Hindlimb muscle (tissue), 1 donor: ENCODE measurements around the gene PDZD4. TPM values are rescaled to one million over a fixed set of nuclear protein-coding genes. Genes with fewer than 3 reads are reported as not detected.

Experiments
- DNase-seq: peaks from one replicate; pipeline ENCODE4 v3.0.0-alpha.2; 2013
- polyA plus RNA-seq: library from polyadenylated mRNA; unstranded; fragments of 120-200 nt; gene quantifications from one replicate; pipeline ENCODE4 v1.2.1, GENCODE V29; 2013; ENCODE audit not compliant: insufficient read length

PDZD4 gene
- polyA plus RNA-seq, 1 donor: 2.4 TPM

DNA sequence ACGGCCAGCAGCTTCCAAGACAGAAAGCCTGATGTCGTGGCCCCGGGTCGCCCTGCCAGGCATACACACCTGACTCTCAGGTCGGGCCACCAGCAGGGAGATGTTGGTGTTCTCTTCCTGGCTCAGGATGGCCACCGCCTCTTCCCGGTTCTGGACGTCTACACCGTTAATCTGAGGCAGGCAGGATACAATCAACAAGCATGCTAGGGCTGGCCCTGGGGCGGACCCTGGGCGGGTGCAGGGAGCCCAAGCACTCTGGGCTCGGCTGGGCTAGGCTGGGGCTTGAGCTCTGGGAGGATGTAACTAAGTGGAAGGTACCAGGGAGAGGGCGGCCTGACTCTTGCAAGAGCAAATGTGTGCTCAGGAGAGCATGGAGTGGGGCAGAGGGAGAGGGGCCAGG is 24.9 kb downstream of the PDZD4 start:
- DNase-seq: no peak

DNA sequence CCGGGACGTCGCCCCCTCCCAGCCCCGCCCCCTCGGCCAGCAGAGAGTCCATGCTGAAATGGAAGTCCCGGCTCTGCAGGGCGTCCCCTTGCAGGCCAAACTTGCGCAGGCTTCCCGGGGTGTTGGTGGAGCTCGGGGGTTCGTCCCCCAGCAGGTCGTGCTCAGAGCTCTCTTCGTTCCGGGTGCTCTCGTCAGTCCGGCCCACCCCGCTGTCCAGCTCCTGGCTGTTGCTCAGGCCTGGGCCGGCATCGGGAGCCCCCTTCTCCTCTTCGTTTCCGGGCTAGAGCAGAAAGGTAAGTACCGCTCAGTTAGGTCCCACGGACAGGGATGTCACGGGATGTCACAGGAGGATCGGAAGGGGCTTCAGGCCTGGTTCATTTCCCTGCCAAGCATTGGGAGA is 25.7 kb downstream of the PDZD4 start:
- no peak for DNase-seq

DNA sequence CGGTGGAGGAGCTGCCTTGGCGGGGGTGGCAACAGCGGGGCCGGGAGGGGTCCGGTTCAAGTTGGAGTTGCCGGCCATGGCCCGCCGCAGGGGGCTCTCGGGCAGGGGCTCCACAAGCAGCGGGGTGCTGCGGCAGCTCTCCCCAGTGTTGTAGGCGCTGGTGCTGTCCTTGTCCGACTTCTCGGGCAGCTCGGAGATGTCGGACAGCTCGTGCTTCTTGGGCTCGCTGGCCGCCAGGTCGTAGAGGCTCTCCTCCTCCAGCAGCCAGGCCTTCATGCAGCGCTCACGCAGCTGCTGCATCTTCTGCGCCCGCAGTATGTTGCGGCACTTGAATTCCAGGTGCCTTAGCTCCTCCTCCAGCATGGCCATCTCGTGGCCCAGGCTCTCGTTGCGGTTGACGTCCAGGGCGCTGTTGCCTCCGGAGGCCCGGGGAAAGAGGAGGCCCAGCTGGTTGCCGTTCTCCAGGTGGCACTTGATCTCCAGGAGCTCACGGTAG is 26.2 kb downstream of the PDZD4 start:
- DNase-seq: no peak

DNA sequence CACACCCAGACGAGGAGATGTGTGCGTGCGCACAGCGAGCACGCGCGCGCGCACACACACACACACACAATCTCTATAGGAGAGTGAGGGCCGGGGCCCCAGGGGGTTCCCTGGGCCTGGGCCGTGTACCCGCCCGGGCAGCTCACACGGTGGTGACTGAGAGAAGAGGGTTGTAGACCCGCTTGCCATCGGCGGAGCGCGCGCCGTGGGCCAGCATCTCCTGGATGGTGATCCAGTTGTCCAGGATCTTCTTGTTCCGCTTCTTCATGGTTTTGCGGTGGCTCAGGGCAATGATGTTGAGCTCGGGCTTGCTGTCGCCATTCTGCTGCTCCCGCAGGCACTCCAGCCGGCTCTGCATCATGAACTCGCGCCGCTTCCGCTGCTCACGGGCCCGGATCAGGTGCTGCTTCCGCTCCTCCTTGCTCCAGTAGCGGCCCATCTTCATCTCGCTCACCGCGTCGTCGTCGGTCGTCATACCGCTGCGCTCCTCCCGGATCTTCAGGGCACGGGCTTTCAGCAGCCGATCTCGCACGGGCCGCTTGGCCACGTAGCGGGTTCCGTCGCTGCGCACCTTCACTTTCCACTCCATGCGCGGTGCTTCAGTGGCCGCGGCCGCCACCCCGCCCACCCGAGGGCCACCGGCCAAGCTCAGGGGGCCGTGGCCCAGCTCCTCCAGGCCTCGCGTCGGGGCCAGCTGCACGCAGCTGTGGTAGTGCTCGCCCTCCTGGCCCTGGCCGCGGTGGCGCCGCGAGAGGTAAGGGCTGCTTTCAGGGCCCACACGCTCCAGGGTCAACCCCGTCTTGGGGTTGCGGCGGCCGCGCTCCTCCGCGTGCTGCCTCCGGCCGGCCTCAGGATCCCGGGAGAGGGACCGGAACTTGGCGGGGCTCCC is 26.9 kb downstream of the PDZD4 start:
- no peak for DNase-seq

DNA sequence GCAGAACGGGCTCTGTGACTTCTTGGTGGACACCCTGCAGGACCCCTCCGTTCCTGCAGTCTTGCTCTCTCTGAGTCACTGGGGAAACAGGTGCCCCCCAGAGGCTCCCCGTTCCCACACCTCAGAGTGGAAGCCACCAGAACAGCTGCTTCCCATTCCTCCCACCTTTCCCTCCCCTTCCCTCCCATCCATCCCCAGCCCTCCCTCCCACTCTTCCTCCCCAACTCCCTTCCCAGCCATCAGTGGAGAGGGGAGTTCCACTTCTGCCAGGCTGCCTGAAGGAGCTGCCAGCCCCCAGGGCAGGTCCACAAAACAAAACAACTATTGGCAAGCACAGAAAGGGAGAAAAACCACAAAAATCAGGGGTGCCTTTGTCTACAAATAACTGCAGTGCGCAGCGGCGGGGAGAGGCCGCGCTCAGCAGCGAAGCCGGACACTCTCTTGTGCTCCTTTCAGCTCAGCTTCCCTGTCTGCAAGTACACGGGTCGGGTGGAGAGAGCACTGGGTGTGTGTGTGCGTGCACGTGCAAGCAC is 27.8 kb downstream of the PDZD4 start:
- DNase-seq: no peak

DNA sequence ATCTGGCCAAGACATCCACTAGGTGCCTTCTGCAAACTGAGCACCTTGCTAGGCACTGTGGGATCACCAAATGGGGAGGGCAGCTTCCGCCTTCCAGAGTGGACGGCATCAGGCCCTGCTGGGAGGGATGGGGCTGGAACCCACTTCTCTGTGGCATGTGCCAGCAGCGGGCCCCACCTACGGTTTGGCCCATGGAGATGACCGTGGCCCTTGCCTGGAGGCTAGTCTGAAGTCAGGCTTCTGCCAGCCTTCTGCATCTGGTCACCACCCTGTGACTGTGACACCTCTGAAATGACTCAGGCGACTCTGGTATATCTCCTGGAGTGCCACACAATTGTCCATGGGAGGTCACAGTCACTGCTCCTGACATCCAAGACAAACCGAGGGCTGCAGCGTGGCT is 28.7 kb downstream of the PDZD4 start:
- DNase-seq: no peak

DNA sequence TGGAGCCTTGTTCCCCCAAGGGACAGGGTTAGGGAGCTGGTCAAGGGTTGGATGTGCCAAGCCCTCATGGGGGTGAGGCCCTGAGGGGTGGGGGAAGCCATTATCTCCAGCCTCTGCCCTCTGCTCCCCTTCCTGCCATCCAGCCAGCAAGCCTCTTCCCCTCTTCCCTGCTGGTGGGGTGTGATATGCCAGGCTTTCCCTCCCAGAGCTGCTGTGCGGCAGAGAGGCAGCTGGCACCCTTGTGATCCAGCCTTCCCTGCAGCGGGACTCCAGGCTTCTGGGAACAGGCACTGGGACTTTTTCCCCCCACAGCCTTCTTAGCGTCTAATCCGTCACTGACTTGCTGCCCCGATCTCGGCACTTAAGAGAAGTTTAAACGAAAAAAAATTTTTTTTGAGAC is 29.6 kb downstream of the PDZD4 start:
- DNase-seq: no peak

DNA sequence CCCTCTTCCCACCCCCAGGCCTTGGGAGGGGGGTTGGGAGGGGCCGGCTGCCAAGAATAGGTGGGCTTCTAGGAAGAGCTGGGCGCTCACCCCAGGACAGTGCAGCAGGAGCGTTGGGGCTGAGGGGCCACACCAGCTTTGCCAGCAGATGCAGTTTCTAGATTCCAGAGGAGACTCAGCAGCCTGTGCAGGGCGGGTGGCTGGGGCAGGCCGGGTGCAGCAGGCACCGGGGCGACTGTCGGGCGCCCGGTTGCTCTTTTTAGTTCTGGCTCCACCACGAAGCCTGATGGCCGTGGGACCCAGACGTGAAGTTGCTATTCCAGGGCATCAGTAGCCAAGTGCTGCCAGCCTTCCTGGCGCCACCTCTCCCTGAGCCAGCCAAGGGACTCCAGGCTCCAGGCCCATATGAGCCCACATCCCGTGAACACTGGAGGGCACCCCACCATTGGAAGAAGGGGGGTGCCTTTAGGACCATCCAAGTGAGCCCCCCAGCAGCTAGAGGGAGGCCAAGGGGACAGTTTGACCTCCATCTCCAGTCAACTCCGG is 30.1 kb downstream of the PDZD4 start:
- DNase-seq: no peak

DNA sequence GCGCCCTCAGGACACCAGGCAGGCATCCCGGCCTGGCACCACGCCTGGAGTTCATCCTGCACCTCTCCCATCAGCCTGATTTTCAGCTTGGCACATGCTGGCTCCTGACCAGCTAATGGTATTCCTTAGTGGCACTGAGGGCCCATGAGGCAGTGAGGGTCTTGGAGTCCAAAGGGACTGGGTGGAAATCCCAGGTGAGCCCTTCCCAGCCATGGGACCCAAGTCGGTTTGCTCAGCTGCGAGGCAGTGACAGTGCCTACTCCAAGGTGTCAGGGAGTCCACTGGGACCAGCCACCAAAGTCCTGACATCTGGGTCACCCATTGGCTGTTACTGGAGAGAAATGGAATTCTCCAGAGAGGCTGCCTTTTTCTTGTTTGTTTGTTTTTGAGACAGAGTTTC is 31.0 kb downstream of the PDZD4 start:
- DNase-seq: no peak

DNA sequence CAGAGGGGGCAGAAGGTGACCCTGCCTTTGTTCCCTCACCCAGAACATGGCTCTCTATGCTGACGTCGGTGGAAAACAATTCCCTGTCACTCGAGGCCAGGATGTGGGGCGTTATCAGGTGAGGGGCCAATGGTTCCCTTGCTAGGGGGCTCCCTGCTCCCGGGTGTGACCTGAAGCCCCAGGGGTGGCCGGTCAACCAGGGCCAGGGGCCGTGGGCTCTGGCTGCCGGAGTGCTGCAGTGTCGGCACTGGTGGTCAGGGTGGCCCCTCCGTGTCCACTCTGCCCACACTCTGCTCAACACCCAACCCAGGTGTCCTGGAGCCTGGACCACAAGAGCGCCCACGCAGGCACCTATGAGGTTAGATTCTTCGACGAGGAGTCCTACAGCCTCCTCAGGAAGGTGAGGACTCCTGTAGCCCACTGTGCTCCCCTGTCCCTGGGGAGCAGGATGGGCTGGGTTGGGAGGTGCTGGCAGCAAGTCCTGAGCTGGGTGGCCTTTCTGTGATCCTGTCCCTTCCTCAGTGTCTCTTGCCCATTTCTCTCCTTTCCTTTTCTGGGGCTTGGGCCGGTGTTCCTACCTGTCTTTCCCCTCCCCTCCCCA is 32.8 kb downstream of the PDZD4 start:
- no peak for DNase-seq

DNA sequence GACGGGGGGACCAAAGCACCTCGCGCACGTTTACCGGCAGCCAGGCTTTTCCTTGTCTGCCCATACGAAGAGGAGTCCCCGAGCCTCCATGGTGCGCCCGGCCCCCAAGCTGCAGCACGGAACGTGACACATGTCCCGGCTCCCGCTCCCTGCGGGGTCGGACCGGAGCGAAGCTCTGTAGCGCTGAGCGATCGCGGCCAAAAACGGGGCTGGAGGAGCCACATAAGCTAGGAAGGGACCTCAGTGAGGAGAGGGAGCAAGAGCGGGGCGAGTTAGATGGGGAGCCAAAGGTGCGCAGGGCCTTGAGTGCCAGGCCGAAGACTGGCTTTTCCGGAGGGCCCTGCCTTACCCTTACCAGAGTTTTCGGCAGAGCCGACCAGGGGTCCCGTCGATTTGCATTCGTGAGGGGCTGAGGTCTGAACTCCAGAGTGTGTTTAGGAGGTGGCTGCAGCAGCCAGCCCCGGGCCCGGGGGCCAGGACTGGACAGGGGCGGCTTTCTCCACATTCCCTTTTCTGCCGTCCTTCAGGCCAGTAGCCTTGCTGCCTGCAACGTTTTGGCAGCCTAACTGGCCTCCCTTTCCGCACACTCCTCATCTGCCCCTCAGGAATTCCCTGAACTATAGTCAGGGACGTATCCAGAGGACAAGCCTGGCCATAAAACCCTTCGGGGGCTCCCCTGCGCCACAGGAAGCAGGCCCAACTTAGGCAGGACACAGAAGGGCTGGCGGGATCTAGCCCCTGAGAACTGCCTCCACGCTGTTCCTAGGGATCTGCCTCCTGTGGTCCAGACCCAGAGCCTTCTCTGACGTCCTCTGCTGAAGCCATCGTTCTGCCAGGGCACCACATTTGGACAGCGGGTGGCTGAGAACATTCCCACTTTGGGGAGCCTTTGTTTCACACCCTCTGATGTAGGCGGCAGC is 35.2 kb downstream of the PDZD4 start:
- no peak for DNase-seq

DNA sequence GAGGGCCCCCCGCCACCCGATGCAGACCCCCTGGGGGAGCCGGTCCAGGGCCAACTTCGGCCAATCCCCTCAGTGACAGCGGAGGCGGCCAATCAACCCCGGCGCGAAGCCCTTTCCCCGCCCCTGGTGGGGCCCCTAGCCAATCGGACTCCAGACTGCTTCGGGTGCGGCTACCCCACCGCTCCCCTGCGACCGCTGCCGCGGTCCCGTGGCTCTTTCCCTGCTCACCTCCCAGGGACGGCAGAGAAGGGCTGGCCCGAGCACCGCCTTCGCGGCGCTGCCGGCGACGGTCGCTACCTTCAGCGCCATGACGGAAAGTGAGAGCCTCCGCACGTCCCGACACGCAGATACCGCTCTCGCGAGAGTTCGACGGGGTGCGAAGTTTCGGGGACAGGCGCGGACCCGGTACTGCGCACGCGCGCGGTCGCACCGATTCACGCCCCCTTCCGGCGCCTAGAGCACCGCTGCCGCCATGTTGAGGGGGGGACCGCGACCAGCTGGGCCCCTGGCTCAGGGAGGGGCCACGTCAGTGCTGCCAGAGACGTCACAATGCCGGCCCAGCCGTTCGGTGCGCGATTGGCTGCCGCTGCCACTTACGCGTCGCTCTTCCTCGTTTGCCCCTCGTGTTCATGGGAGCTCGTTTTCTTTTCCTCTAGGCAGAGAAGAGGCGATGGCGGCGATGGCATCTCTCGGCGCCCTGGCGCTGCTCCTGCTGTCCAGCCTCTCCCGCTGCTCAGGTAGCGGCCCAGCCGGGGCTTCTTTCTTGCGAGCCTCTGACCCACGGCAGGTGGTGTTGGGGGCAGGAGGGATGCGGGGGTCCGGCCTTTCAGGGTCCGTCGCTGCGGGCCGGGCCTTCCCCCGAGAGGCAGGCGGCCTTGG is 36.1 kb downstream of the PDZD4 start, which contains the start of the genes IDH3G and SSR4:
IDH3G (minus strand) TSS at position 358 of the 879 bp plus-strand sequence; CDS start at position 309, 49 bp downstream.
SSR4 (plus strand) TSS at position 651 of the 879 bp plus-strand sequence; CDS start at position 671, 20 bp downstream.
- DNase-seq: peak; percentile 95

DNA sequence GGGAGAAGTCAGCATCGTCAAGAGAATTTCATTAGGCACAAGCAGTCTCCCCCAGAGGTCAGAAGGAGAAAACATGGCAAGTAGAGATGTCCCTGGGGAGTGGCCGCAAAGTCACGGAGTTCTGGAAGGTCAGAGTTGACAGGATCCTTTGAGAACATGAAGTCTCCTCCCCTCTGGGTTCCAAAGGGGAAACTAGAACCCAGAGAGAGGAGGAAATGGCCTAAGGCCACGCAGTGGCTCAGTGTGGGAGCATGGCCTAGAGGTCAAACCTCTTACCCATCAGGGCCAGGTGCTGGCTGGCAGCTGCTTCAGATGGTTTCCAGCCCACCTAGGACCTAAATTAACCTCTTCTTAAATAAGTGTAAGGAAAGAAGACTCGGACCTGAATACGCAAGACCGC is 37.1 kb downstream of the PDZD4 start:
- DNase-seq: no peak

DNA sequence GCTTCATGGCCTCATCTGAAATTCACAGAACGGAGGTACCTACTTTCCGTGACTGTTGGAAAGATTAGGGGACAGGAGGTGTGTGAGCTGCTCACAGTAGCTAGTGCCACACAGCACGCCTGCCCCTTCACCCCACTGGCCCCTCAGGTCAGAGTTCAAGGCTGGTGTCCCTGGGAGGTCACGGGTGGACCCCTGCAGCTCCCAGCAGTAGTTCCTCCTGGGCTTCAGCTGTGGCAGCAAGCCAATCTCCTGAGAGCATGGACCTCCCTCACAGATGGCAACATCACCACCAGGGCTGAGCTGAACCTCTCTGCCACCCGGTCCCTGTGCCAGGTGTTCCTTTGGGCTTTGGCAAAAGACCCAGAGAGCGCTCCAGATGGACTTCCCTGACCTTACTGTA is 38.0 kb downstream of the PDZD4 start:
- no peak for DNase-seq

DNA sequence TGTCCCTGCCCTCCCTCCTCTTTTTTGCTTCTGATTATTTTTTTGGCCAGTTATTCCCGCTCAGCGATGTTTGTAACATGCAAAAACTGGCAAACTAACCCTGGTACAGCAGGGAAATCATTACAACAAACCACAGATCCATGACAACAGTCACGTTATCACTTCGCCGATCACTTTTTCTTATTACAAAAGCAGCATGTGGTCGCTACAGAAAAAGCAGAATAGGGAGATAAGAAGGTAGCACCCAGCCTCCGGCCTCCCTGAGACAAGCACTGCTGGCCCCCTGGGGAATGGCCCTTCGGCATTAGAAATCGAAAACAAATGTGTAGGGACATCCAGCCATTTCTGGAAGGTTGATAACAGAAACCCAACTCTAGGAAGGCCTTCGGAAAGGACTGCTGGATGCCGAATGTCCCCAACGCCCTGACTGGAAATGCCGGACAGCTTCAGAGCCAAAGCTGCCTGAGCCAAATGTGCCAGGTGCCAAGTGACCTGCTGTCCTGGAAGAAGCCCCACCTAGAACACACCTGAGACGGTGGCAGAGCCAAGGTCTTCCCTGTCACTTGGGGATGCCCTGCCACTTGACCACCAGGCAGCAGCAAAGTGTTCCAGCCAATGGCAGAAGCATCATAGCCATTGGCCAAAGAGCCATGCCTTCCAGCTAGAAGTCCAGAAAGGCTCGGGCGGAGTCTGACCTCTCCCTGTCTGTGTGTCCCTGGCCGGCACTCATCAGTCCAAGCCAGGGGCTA is 39.1 kb downstream of the PDZD4 start:
- no peak for DNase-seq

DNA sequence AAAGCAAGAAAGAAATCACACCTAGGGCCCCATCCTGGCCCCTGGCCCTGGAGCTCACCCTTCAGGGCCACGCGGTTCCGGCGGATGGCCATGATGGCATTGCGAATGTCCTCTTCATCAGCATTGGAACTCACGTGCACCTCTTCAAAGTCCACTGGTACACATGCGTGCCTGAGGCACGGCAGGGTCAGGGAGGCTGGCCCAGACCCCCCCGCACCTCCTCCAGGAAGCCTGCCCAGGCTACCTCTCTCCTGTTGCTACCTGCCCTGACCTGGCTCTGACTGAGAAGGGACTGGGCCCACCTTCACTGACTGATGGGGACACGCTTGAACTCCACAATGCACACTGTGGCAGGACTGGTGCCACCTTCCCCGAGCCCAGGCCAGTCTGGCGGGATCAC is 40.7 kb downstream of the PDZD4 start:
- DNase-seq: no peak

DNA sequence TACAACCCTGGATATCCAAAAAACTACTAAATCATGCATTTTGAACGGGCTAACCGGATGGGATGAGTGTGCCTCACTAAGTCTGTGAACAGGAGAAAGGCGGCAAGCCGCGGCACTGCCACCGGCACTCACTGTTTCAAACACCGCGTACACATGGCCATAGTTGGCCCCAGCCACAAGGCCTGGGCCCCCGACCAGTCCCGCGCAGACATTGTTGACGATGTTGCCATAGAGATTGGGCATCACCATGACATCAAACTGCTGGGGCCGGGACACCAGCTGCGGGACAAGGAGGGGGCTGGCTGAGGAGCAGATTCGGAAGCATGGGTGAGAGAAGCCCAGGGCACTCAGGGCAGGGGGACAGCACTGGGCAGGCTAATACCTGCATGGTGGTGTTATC is 43.7 kb downstream of the PDZD4 start:
- no peak for DNase-seq

DNA sequence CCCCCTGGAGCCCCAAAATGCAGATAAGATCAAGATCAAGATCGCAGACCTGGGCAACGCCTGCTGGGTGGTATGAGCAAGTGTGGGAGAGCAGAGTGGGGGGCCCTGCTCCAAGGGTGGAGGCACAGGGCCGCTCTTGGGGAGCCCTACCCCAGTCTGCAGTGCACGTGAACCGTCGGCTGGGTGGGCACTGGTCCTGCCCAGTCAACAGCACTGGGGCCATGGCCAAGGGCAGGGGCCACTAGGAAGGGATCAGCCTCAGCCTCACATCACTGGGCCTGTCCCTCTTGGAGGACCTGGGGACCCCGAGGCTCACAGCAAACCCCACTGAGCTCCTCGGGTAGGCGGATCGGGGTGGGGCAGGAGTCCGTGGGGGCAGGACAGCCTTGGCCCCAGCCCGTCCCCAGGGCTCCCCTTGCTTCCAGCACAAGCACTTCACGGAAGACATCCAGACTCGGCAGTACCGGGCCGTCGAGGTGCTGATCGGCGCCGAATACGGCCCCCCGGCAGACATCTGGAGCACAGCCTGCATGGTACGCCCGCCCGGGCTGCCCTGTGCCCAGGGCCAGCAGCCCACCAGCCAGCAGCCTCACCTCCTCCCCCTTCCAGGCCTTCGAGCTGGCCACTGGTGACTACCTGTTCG is 45.9 kb downstream of the PDZD4 start:
- no peak for DNase-seq

DNA sequence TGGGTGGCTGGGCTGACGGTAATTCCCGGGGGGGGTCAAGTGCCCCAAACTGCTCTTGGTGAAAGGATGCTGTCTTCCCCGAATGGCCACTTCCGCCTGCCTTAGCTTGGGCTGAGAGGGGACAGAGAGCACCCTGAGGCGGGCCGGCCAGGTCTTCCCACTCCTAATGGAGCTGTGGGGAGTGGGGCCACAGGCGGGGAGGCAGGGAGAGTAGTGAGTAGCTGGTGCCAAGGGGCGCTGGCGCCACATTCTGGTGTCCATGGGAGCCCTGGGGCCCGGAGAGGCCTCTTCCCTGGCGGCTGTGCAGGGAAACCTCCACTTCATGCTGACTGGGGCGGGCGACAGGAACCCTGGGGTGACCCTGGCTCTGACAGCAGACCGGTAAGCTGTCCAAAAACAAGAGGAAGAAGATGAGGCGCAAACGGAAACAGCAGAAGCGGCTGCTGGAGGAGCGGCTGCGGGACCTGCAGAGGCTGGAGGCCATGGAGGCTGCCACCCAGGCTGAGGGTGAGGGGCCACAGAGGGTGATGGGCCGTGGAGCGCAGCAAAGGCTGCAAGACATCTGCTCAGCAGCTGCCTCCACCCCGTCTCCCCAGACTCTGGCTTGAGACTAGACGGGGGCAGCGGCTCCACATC is 46.8 kb downstream of the PDZD4 start:
- no peak for DNase-seq
